GM19351 (cell line): ENCODE measurements around the gene GRXCR2.
A peak's percentile ranks its signal among the peaks of the same experiment; 100 is the strongest.
"Not testable (repeated sequence)": the region's sequence is repeated elsewhere in the genome, so short reads cannot be mapped to it uniquely, and the experiment has no call there.

Experiments
- ATAC-seq: cut with Tn5 transposase; IDR thresholded peaks from one replicate; pipeline ENCODE4 v1.9.1; 2021; ENCODE audit warnings: mild to moderate bottlenecking, moderate library complexity; ENCODE audit not compliant: unreplicated experiment

The GRXCR2 gene

GRCh38 chr5:145836241-145836640 lies 36.6 kb downstream of the GRXCR2 start:
- not testable (repeated sequence) for ATAC-seq

- ATAC-seq: no peak
Observed at GRCh38 chr5:145835848-145836239, 37.0 kb downstream of the GRXCR2 start.

GRCh38 chr5:145834917-145835847 lies 37.6 kb downstream of the GRXCR2 start, which contains the start of gene PRELID2:
Gene PRELID2, minus strand, starts transcription at chr5:145835342. Its CDS starts 91 bp downstream, at chr5:145835251.
- ATAC-seq: peak; percentile 87

- ATAC-seq: peak; percentile 0
Observed at GRCh38 chr5:145834554-145834916, 38.3 kb downstream of the GRXCR2 start.

GRCh38 chr5:145833631-145834200 lies 39.1 kb downstream of the GRXCR2 start:
- ATAC-seq: no peak

GRCh38 chr5:145830594-145830993 lies 42.2 kb downstream of the GRXCR2 start:
- no peak for ATAC-seq

- ATAC-seq: no peak
Observed at GRCh38 chr5:145829708-145830361, 43.0 kb downstream of the GRXCR2 start.

GRCh38 chr5:145826895-145827674 lies 45.7 kb downstream of the GRXCR2 start:
- ATAC-seq: no peak

- peak; percentile 86 for ATAC-seq
Observed at GRCh38 chr5:145825751-145826180, 47.0 kb downstream of the GRXCR2 start.

GRCh38 chr5:145824040-145824439 lies 48.8 kb downstream of the GRXCR2 start:
- ATAC-seq: no peak

GRCh38 chr5:145818604-145819003 lies 54.2 kb downstream of the GRXCR2 start:
- no peak for ATAC-seq

- no peak for ATAC-seq
Observed at GRCh38 chr5:145812877-145813276, 59.9 kb downstream of the GRXCR2 start.

- peak; percentile 58 for ATAC-seq
Observed at GRCh38 chr5:145811834-145812625, 60.8 kb downstream of the GRXCR2 start.
